WERI-Rb-1 (cell line): ENCODE results near the gene ACTL10.
"Not testable (repeated sequence)": the region's sequence is repeated elsewhere in the genome, so short reads cannot be mapped to it uniquely, and the experiment has no call there.

Experiments
- DNase-seq: peaks from one replicate; pipeline ENCODE4 v3.0.0-alpha.2; 2020
- H3K27ac ChIP-seq: fragments of 250-450 bp; sonication (Bioruptor Pico); 2 replicates; pipeline ENCODE4 v1.5.1; 2020; ENCODE audit warnings: mild to moderate bottlenecking, moderate library complexity
- H3K27me3 ChIP-seq: fragments of 250-450 bp; sonication (Bioruptor Pico); 2 replicates; pipeline ENCODE4 v1.5.1; 2021; ENCODE audit warnings: mild to moderate bottlenecking, low read depth, moderate library complexity; ENCODE audit not compliant: insufficient read depth, severe bottlenecking
- H3K36me3 ChIP-seq: fragments of 250-450 bp; sonication (Bioruptor Pico); 2 replicates; pipeline ENCODE4 v1.5.1; 2020; ENCODE audit warnings: mild to moderate bottlenecking, moderate library complexity
- H3K4me3 ChIP-seq: 2 replicates; pipeline ENCODE4 v1.5.1; 2011; ENCODE audit warnings: low read depth, mild to moderate bottlenecking, control low read depth, low read length
- H3K9me3 ChIP-seq: fragments of 250-450 bp; sonication (Bioruptor Pico); 2 replicates; pipeline ENCODE4 v1.5.1; 2021; ENCODE audit warnings: mild to moderate bottlenecking, moderate library complexity; ENCODE audit not compliant: severe bottlenecking
- CTCF ChIP-seq: IDR thresholded peaks from 2 replicates; pipeline ENCODE4 v1.5.1; 2011; ENCODE audit warnings: low read depth, mild to moderate bottlenecking, control low read depth, inconsistent platforms, low read length

Gene ACTL10

GRCh38 chr20:33646191-33646590 lies 20.6 kb upstream of the ACTL10 start:
- no peak for DNase-seq
- no peaks in the 10 kb centered on the region for H3K27me3 ChIP-seq
- no peak overlapping the region for H3K4me3 ChIP-seq
- peaks cover 39% of the 10 kb centered on the region for H3K36me3 ChIP-seq
- H3K27ac ChIP-seq, result no peak overlapping the region
- no peak for TF ChIP-seq CTCF
- H3K9me3 ChIP-seq, result no peaks in the 10 kb centered on the region

- not testable (repeated sequence) for H3K27me3 ChIP-seq, H3K9me3 ChIP-seq, H3K4me3 ChIP-seq, DNase-seq
- Histone ChIP-seq H3K27ac (peak overlapping the region; percentile 88), H3K36me3 (peaks cover 33% of the 10 kb centered on the region)
These were observed 19.7 kb upstream of the ACTL10 start for GRCh38 chr20:33646959-33647602.

- Histone ChIP-seq H3K27me3 (no peaks in the 10 kb centered on the region), H3K9me3 (no peaks in the 10 kb centered on the region), H3K36me3 (peaks cover 30% of the 10 kb centered on the region), H3K4me3 (no peak overlapping the region), H3K27ac (peak overlapping the region; percentile 88)
- TF ChIP-seq CTCF, result no peak
- DNase-seq, result no peak
These were observed 18.9 kb upstream of the ACTL10 start for GRCh38 chr20:33647603-33648395.

- H3K9me3 ChIP-seq, result no peaks in the 10 kb centered on the region
- DNase-seq, result peak; percentile 71
- H3K36me3 ChIP-seq, result peaks cover 27% of the 10 kb centered on the region
- peak overlapping the region; percentile 3; the same call in 1 of the 2 replicates for H3K4me3 ChIP-seq
- H3K27ac ChIP-seq, result peak overlapping the region; percentile 88
- H3K27me3 ChIP-seq, result no peaks in the 10 kb centered on the region
- TF ChIP-seq CTCF, result no peak
These were observed 18.2 kb upstream of the ACTL10 start for GRCh38 chr20:33648396-33649004.

GRCh38 chr20:33649201-33649681 lies 17.5 kb upstream of the ACTL10 start:
- DNase-seq, result peak; percentile 83
- Histone ChIP-seq H3K4me3 (peak overlapping the region; percentile 3), H3K27me3 (no peaks in the 10 kb centered on the region), H3K36me3 (peaks cover 22% of the 10 kb centered on the region), H3K9me3 (no peaks in the 10 kb centered on the region), H3K27ac (peak overlapping the region; percentile 88)
- no peak for TF ChIP-seq CTCF

GRCh38 chr20:33650111-33650752 lies 16.5 kb upstream of the ACTL10 start:
- peak overlapping the region; percentile 88 for H3K27ac ChIP-seq
- no peaks in the 10 kb centered on the region for H3K9me3 ChIP-seq
- no peak for DNase-seq
- peaks cover 12% of the 10 kb centered on the region for H3K36me3 ChIP-seq
- H3K27me3 ChIP-seq, result no peaks in the 10 kb centered on the region
- no peak for TF ChIP-seq CTCF
- H3K4me3 ChIP-seq, result no peak overlapping the region
